Heart left ventricle (tissue), 16 donors: ENCODE measurements around the gene XPO6. TPM values are rescaled to one million over a fixed set of nuclear protein-coding genes. Genes with fewer than 3 reads are reported as not detected.

Source experiments
- ATAC-seq, 4 donors: fragments of 200-7000 bp; cut with Tn5 transposase; one replicate each; pipeline ENCODE4 v1.9.1; 2020 to 2022; ENCODE audit warnings: moderate library complexity in 4 of 4, mild to moderate bottlenecking in 3 of 4, moderate number of reproducible peaks in 1 of 4
- DNase-seq, 5 donors: peaks; one replicate each; pipeline ENCODE4 v3.0.0-alpha.2; 2020
- H3K27ac ChIP-seq, 12 donors: fragments of 200-600 bp; sonication (generic) in 4 of 12; one replicate each; pipeline versions ENCODE4 v1.5.0 to v1.8.0; 2016 to 2022; ENCODE audit warnings: mild to moderate bottlenecking in 2 of 12
- H3K27me3 ChIP-seq, 9 donors: fragments of 200-600 bp; sonication (generic) in 2 of 9; one replicate each; pipeline versions ENCODE4 v1.5.1 to v1.8.0; 2016 to 2022; ENCODE audit warnings: mild to moderate bottlenecking in 3 of 9
- H3K36me3 ChIP-seq, 9 donors: fragments of 200-600 bp; sonication (generic) in 2 of 9; one replicate each; pipeline versions ENCODE4 v1.5.0 to v1.8.0; 2018 to 2022; ENCODE audit warnings: mild to moderate bottlenecking in 2 of 9
- H3K4me1 ChIP-seq, 12 donors: fragments of 200-600 bp; sonication (generic) in 4 of 12; one replicate each; pipeline versions ENCODE4 v1.5.0 to v1.8.0; 2016 to 2022; ENCODE audit warnings: mild to moderate bottlenecking in 3 of 12
- H3K4me3 ChIP-seq, 12 donors: fragments of 200-600 bp; sonication (generic) in 4 of 12; one replicate each; pipeline versions ENCODE4 v1.5.0 to v1.8.0; 2017 to 2022; ENCODE audit warnings: mild to moderate bottlenecking in 9 of 12, moderate library complexity in 4 of 12
- H3K9me3 ChIP-seq, 12 donors: fragments of 200-600 bp; sonication (generic) in 4 of 12; one replicate each; pipeline versions ENCODE4 v1.5.0 to v1.8.0; 2016 to 2022; ENCODE audit warnings: mild to moderate bottlenecking in 1 of 12
- POLR2A ChIP-seq, 2 donors: fragments of 450-650 bp; IDR thresholded peaks; one replicate each; pipeline ENCODE4 v1.6.1; 2017; ENCODE audit warnings: antibody characterized with exemption in 2 of 2, mild to moderate bottlenecking in 2 of 2, moderate library complexity in 2 of 2
- WGBS, 4 donors: extraction: QIAGEN DNeasy Blood & Tissue Kit in 2 of 4; methylation state at CpG; one replicate each; pipeline versions ENCODE4 v1.1.5 to v1.1.7; 2013 to 2018; 5-methylcytosine and 5-hydroxymethylcytosine counted together
- intact Hi-C, 10 donors: fragments of 100-400 bp; cut with DNase I; formaldehyde crosslinking; loops; one replicate each; pipeline versions ENCODE4 v1.11.1 to v1.14.2; 2022
- polyA plus RNA-seq, 2 donors: library from polyadenylated mRNA; stranded (reverse); fragments of 200-250 nt; gene quantifications; one replicate each; pipeline ENCODE4 v1.2.3, GENCODE V29; 2013
- total RNA-seq, 9 donors: library from RNA; depleted of rRNA in 2 of 9; stranded (reverse); fragments of >200 nt in 2 of 9; fragmentation: NEBNext Ultra II Directional in 3 of 9; extraction: Animal tissue kit (Norgen Biotek cat#: 25700) in 3 of 9; gene quantifications; one replicate each; pipeline versions ENCODE4 v1.1.0 to v1.2.4, GENCODE V29; 2016 to 2023
- TF ChIP-seq, protein P1 (sequence below), 12 donors: fragments of 200-600 bp; sonication (generic) in 4 of 12; IDR thresholded peaks; one replicate each; pipeline versions ENCODE4 v1.5.0 to v1.8.0; 2018 to 2022; ENCODE audit warnings: antibody characterized with exemption in 12 of 12, mild to moderate bottlenecking in 5 of 12
- donor health status: ischemic (EF 13 %, LVEDD 7.1; RV severe dilation, severe dysfunction).
- donor health status: healthy with polysubstance abuse.
- donor health status: DM: no; HTN: yes; CAD: no.
- donor health status: DM: no; HTN: no; CAD: no.
- donor health status: ischemic (EF 25% LVEDD 6.9; RV normal size, moderate dysfunction).
- donor health status: ischemic (EF 25% LVEDD 5.7; RV mildly dilated, moderate dysfunction).
- donor health status: healthy.
- donor health status: DM: yes; HTN: yes; CAD: no.
- donor health status: ischemic (EF 35%, LVEDD 5.7; RV mildly dilated, moderate dysfunction).
- donor health status: nonischemic (EF 11% LVEDD 7.7; RV severe dilation, severe dysfunction).
- donor health status: DM: yes; HTN: yes; CAD: no.
- donor health status: PGD.
- donor health status: ischemic (EF 29% LVEDD 5.4; RV normal size, mild dysfunction).
- donor health status: nonischemic (EF 23%, LVEDD 6.1; RV moderate dilation, normal function).

Gene XPO6
- total and polyA plus RNA-seq, 11 donors = 19.8 to 78.0 (median 33.0) TPM

DNA sequence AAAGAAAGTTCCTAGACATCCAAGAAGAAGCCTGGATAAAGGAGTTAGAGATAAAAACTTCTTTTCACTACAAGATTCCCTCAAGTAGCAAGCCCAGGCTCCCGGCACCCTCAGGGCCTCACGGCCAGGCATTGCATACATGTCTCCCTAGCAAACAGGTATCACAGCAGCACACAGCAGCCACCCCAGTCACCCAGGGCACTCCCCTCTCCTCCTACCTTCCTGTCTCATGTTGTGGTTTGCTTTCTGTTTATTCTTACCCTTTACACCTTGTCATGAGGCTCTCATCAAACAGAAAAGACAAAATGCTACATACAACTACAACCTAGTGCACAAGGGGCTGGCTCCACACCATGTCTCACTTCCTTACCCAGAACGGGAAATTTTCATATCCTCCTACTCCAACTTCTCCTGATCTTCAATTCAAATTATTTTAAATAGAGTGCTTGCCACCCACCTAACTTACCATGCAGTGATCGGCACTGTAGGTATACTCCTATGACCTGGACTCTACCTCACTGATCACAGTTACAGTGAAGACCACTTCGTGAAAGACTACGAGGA lies 42.7 kb downstream of the XPO6 start:
- H3K4me1 ChIP-seq = peaks cover 0 to 31% (median 0%) of the 10 kb centered on the region in 12 donors

DNA sequence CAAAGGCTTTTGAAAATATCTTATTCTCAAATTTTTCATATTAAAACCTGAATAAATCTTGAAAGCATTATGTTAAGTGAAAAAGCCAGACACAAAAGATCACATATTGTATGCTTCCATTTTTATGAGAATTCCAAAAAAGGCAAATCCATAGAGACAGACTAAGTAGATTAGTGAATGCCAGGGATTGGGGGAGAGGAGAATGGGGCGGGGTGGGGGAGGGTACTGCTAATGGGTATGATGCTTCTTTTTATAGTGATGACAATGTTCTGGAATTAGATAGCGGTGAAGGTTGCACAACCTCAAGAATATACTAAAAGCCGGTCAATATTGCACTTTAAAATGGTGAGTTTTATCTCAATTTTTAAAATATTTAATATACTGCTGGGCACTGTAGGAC lies 44.0 kb downstream of the XPO6 start:
- no peak for ATAC-seq
- no peak for DNase-seq
- no peak overlapping the region for H3K27ac ChIP-seq
- WGBS, 4 donors = 74 to 94% (median 92%) methylated on average over 3 of the region's 3 CpGs
- H3K4me3 ChIP-seq = no peak overlapping the region
- H3K9me3 ChIP-seq = no peaks in the 10 kb centered on the region
- H3K27me3 ChIP-seq = no peaks in the 10 kb centered on the region
- intact Hi-C loops = no loop called here
- peaks cover 5 to 79% (median 65%) of the 10 kb centered on the region in 9 donors for H3K36me3 ChIP-seq
- peaks cover 0 to 44% (median 0%) of the 10 kb centered on the region in 12 donors for H3K4me1 ChIP-seq
- TF ChIP-seq POLR2A (IDR thresholded peaks at IDR 0.05) = no peak
- TF ChIP-seq, protein P1, sequence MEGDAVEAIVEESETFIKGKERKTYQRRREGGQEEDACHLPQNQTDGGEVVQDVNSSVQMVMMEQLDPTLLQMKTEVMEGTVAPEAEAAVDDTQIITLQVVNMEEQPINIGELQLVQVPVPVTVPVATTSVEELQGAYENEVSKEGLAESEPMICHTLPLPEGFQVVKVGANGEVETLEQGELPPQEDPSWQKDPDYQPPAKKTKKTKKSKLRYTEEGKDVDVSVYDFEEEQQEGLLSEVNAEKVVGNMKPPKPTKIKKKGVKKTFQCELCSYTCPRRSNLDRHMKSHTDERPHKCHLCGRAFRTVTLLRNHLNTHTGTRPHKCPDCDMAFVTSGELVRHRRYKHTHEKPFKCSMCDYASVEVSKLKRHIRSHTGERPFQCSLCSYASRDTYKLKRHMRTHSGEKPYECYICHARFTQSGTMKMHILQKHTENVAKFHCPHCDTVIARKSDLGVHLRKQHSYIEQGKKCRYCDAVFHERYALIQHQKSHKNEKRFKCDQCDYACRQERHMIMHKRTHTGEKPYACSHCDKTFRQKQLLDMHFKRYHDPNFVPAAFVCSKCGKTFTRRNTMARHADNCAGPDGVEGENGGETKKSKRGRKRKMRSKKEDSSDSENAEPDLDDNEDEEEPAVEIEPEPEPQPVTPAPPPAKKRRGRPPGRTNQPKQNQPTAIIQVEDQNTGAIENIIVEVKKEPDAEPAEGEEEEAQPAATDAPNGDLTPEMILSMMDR (IDR thresholded peaks at IDR 0.05) = no peak

More for the DNA sequence above, 42.7 kb downstream of the XPO6 start:
- no peaks in the 10 kb centered on the region for H3K27me3 ChIP-seq
- peaks cover 5 to 89% (median 78%) of the 10 kb centered on the region in 9 donors for H3K36me3 ChIP-seq
- DNase-seq (no peak), ATAC-seq (no peak)
- TF ChIP-seq, protein P1 (IDR thresholded peaks at IDR 0.05) = no peak
- TF ChIP-seq POLR2A (IDR thresholded peaks at IDR 0.05) = no peak
- H3K27ac ChIP-seq = peak overlapping the region in 1 of 12 donors; percentile 33
- 89 to 97% (median 95%) methylated on average over 6 of the region's 6 CpGs for WGBS, 4 donors
- intact Hi-C loops = no loop called here
- no peaks in the 10 kb centered on the region for H3K9me3 ChIP-seq
- H3K4me3 ChIP-seq = no peak overlapping the region

DNA sequence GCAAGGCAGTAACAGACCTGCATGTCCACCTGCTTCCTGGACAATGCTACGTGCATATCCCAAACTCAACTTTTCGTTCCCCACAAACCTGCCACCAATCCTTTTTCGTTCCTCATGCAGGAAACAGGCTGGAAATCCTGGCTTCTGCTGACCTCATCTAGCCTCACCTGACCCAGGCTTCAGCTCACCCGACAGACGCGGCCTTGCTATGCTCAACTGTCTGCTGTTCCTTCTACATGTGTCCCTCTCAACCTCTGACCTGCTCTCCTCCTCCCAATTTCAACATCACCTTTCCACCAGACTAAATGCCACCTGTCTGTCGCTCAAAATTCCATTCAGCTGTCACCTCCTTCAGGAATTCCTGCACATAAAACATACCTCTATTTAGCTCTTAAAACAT lies 44.5 kb downstream of the XPO6 start:
- Histone ChIP-seq H3K27me3 (no peaks in the 10 kb centered on the region), H3K4me1 (peaks cover 0 to 49% (median 0%) of the 10 kb centered on the region in 12 donors), H3K27ac (peak overlapping the region in 1 of 12 donors; percentile 85), H3K36me3 (peaks cover 5 to 76% (median 60%) of the 10 kb centered on the region in 9 donors), H3K4me3 (no peak overlapping the region), H3K9me3 (no peaks in the 10 kb centered on the region)
- intact Hi-C loops = no loop called here
- TF ChIP-seq POLR2A (IDR thresholded peaks at IDR 0.05) = no peak
- TF ChIP-seq, protein P1 (IDR thresholded peaks at IDR 0.05) = no peak
- DNase-seq = no peak
- no peak for ATAC-seq
- 93 to 97% (median 96%) methylated on average over 7 of the region's 7 CpGs for WGBS, 4 donors

DNA sequence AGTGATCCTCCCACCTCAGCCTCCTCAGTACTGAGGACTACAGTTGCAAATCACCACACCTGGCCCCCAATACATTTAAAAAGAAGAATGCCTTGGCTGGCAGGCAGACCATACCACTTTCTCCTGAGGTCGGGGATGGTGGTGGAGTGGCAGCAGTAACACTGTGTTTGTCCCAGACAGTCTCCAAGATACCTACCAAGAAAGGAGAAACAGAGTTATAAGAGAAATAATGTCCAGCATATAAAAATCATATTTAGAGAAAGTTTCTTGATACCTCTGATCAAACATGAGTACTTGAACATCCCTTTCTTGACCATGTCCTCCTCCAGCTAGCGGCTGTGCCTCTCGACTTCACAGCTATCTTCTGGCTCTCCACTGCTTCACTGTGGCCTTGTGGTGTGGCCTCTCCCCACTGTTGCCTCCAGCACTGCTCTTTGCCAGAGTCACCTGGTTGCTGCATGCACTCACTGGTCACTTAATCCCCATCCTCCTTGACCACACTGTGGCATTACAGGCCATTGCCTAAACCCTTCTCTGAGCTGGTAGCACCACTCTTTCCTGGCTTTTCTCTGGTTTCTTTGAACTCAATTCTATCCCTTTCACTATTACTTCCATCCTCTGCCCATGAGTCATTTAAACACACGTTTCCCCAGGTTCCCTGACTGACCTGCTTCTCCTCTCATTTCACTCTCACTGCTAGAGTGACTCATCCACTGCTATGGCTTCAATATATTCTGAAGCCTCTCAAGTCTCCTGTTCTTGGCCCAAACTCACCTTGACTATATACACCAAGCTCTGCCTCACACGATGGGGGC lies 45.2 kb downstream of the XPO6 start:
- no peak for TF ChIP-seq POLR2A (IDR thresholded peaks at IDR 0.05)
- TF ChIP-seq, protein P1 (IDR thresholded peaks at IDR 0.05) = no peak
- no peak for ATAC-seq
- Histone ChIP-seq H3K27me3 (no peaks in the 10 kb centered on the region), H3K9me3 (no peaks in the 10 kb centered on the region), H3K4me3 (no peak overlapping the region), H3K4me1 (peaks cover 0 to 55% (median 0%) of the 10 kb centered on the region in 12 donors), H3K27ac (peak overlapping the region in 1 of 12 donors; percentile 85), H3K36me3 (peaks cover 5 to 72% (median 57%) of the 10 kb centered on the region in 9 donors)
- 92 to 93% (median 93%) methylated on average over 5 of the region's 5 CpGs for WGBS, 4 donors
- no peak for DNase-seq
- intact Hi-C loops = no loop called here
